Measurements from ENCODE around the gene CWC25. TPM values are rescaled to one million over a fixed set of nuclear protein-coding genes. Genes with fewer than 3 reads are reported as not detected.

CWC25 gene
- total and polyA plus RNA-seq, 2 of the 13 experiments (the other 11 are each of a cell fraction or from before 2014, with no cell fraction given), result 15.6 to 22.7 TPM

DNA sequence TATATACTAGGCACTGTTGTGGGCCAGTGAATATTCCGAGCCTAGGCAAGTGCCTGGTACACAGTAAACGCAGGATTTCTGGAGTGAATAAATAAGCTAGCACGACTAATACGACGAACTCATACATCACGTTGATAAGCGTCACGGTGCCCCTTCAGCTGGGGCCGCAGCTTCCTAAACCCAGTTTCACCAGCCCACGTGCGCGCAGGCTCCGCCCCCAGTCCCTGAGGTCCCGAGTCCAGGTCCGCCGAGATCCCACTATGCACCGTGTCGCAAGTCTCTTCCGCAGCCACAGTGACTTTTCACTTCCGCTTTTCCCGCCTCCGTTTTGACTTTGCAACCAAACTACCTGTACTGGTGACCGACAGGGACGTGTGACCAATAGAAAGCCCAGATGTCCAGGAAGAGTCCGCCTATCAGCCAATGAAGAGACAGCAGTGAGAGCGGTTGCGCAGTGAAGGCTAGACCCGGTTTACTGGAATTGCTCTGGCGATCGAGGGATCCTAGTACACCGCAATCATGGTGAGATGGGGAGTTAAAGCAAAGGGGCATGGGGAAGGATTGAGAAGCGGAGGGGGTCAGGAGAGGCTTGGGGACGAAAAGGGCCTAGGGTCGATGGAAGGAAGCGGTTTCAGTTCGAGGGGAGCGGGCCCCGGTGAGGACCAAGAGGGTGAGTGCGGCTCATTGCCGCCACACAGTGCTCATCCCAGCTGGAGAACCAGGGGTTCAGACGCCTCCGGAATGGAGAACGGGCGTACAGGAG, 72.6 kb downstream of the CWC25 start, which contains the start of gene PSMB3 (continued):
- TF ChIP-seq, protein P1, sequence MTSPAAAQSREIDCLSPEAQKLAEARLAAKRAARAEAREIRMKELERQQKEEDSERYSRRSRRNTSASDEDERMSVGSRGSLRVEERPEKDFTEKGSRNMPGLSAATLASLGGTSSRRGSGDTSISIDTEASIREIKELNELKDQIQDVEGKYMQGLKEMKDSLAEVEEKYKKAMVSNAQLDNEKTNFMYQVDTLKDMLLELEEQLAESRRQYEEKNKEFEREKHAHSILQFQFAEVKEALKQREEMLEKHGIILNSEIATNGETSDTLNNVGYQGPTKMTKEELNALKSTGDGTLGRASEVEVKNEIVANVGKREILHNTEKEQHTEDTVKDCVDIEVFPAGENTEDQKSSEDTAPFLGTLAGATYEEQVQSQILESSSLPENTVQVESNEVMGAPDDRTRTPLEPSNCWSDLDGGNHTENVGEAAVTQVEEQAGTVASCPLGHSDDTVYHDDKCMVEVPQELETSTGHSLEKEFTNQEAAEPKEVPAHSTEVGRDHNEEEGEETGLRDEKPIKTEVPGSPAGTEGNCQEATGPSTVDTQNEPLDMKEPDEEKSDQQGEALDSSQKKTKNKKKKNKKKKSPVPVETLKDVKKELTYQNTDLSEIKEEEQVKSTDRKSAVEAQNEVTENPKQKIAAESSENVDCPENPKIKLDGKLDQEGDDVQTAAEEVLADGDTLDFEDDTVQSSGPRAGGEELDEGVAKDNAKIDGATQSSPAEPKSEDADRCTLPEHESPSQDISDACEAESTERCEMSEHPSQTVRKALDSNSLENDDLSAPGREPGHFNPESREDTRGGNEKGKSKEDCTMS (CRISPR knock-in tag; conservative IDR thresholded peaks at IDR 0.05), result no peak
- TF ChIP-seq ZNF713 (CRISPR knock-in tag; IDR thresholded peaks at IDR 0.05) (0 out of 2 replicates have a peak, but pooled peaks have one; percentile 16), ZNF274 (CRISPR knock-in tag; IDR thresholded peaks at IDR 0.05) (peak; percentile 40; the same call in 1 of the 2 replicates), MBNL3 (CRISPR knock-in tag; conservative IDR thresholded peaks at IDR 0.05) (no peak), NFYB (CRISPR knock-in tag; IDR thresholded peaks at IDR 0.05) (peak; percentile 99), KLF15 (CRISPR knock-in tag; IDR thresholded peaks at IDR 0.05; ENCODE audit: borderline replicate concordance) (no peak), SYNCRIP (IDR thresholded peaks at IDR 0.05; ENCODE audit: insufficient read depth, low read depth, low read length) (no peak), ARNTL (CRISPR knock-in tag; IDR thresholded peaks at IDR 0.05) (peak; percentile 93), POLR2AphosphoS5 (IDR thresholded peaks at IDR 0.05; ENCODE audit: low read depth, low read length) (peak; percentile 89), NFIC (IDR thresholded peaks at IDR 0.05; ENCODE audit: low read length) (no peak; the same call in 1 of the 2 replicates), GATAD1 (CRISPR knock-in tag; IDR thresholded peaks at IDR 0.05) (peak; percentile 97), MEIS1 (CRISPR knock-in tag; IDR thresholded peaks at IDR 0.05; ENCODE audit: borderline replicate concordance) (peak; percentile 66; the same call in 1 of the 2 replicates), POLR2G (IDR thresholded peaks at IDR 0.05; ENCODE audit: low read depth, low read length) (peak; percentile 87), EED (CRISPR knock-in tag; IDR thresholded peaks at IDR 0.05) (no peak; the same call in 1 of the 2 replicates), ZNF205 (CRISPR knock-in tag; IDR thresholded peaks at IDR 0.05) (peak; percentile 97)
- TF ChIP-seq, protein P2, sequence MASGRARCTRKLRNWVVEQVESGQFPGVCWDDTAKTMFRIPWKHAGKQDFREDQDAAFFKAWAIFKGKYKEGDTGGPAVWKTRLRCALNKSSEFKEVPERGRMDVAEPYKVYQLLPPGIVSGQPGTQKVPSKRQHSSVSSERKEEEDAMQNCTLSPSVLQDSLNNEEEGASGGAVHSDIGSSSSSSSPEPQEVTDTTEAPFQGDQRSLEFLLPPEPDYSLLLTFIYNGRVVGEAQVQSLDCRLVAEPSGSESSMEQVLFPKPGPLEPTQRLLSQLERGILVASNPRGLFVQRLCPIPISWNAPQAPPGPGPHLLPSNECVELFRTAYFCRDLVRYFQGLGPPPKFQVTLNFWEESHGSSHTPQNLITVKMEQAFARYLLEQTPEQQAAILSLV (CRISPR knock-in tag; IDR thresholded peaks at IDR 0.05; ENCODE audit: borderline replicate concordance), result no peak; the same call in none of the 2 replicates
- TF ChIP-seq, protein P3, sequence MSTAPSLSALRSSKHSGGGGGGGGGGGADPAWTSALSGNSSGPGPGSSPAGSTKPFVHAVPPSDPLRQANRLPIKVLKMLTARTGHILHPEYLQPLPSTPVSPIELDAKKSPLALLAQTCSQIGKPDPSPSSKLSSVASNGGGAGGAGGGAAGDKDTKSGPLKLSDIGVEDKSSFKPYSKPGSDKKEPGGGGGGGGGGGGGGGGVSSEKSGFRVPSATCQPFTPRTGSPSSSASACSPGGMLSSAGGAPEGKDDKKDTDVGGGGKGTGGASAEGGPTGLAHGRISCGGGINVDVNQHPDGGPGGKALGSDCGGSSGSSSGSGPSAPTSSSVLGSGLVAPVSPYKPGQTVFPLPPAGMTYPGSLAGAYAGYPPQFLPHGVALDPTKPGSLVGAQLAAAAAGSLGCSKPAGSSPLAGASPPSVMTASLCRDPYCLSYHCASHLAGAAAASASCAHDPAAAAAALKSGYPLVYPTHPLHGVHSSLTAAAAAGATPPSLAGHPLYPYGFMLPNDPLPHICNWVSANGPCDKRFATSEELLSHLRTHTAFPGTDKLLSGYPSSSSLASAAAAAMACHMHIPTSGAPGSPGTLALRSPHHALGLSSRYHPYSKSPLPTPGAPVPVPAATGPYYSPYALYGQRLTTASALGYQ (CRISPR knock-in tag; IDR thresholded peaks at IDR 0.05), result 0 out of 2 replicates have a peak, but pooled peaks have one; percentile 16
- TF ChIP-seq, protein P4, sequence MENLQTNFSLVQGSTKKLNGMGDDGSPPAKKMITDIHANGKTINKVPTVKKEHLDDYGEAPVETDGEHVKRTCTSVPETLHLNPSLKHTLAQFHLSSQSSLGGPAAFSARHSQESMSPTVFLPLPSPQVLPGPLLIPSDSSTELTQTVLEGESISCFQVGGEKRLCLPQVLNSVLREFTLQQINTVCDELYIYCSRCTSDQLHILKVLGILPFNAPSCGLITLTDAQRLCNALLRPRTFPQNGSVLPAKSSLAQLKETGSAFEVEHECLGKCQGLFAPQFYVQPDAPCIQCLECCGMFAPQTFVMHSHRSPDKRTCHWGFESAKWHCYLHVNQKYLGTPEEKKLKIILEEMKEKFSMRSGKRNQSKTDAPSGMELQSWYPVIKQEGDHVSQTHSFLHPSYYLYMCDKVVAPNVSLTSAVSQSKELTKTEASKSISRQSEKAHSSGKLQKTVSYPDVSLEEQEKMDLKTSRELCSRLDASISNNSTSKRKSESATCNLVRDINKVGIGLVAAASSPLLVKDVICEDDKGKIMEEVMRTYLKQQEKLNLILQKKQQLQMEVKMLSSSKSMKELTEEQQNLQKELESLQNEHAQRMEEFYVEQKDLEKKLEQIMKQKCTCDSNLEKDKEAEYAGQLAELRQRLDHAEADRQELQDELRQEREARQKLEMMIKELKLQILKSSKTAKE (CRISPR knock-in tag; IDR thresholded peaks at IDR 0.05; ENCODE audit: borderline replicate concordance), result no peak
- TF ChIP-seq, protein P5, sequence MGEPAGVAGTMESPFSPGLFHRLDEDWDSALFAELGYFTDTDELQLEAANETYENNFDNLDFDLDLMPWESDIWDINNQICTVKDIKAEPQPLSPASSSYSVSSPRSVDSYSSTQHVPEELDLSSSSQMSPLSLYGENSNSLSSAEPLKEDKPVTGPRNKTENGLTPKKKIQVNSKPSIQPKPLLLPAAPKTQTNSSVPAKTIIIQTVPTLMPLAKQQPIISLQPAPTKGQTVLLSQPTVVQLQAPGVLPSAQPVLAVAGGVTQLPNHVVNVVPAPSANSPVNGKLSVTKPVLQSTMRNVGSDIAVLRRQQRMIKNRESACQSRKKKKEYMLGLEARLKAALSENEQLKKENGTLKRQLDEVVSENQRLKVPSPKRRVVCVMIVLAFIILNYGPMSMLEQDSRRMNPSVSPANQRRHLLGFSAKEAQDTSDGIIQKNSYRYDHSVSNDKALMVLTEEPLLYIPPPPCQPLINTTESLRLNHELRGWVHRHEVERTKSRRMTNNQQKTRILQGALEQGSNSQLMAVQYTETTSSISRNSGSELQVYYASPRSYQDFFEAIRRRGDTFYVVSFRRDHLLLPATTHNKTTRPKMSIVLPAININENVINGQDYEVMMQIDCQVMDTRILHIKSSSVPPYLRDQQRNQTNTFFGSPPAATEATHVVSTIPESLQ (CRISPR knock-in tag; conservative IDR thresholded peaks at IDR 0.05), result no peak

All from HepG2 (cell line).